22Rv1 (cell line): ENCODE data around the gene MAP2.

Experiments used
- H3K27ac ChIP-seq: fragments of 450-650 bp; 2 replicates; pipeline ENCODE4 v1.5.1; 2017
- ZFX ChIP-seq: fragments of 450-650 bp; IDR thresholded peaks from 2 replicates; pipeline ENCODE4 v1.6.1; 2017; ENCODE audit warnings: antibody characterized with exemption, borderline replicate concordance
- TF ChIP-seq, protein P1 (sequence below): fragments of 450-650 bp; IDR thresholded peaks from 2 replicates; pipeline ENCODE4 v1.5.1; 2017; ENCODE audit warnings: mild to moderate bottlenecking

MAP2 gene

GRCh38 chr2:209533391-209533790 is 109.5 kb downstream of the MAP2 start:
- TF ChIP-seq, protein P1, sequence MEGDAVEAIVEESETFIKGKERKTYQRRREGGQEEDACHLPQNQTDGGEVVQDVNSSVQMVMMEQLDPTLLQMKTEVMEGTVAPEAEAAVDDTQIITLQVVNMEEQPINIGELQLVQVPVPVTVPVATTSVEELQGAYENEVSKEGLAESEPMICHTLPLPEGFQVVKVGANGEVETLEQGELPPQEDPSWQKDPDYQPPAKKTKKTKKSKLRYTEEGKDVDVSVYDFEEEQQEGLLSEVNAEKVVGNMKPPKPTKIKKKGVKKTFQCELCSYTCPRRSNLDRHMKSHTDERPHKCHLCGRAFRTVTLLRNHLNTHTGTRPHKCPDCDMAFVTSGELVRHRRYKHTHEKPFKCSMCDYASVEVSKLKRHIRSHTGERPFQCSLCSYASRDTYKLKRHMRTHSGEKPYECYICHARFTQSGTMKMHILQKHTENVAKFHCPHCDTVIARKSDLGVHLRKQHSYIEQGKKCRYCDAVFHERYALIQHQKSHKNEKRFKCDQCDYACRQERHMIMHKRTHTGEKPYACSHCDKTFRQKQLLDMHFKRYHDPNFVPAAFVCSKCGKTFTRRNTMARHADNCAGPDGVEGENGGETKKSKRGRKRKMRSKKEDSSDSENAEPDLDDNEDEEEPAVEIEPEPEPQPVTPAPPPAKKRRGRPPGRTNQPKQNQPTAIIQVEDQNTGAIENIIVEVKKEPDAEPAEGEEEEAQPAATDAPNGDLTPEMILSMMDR, result no peak
- TF ChIP-seq ZFX, result no peak
- H3K27ac ChIP-seq, result no peak overlapping the region

GRCh38 chr2:209534228-209534627 is 110.4 kb downstream of the MAP2 start:
- no peak overlapping the region for H3K27ac ChIP-seq
- TF ChIP-seq, protein P1, result no peak
- no peak for TF ChIP-seq ZFX

DNA sequence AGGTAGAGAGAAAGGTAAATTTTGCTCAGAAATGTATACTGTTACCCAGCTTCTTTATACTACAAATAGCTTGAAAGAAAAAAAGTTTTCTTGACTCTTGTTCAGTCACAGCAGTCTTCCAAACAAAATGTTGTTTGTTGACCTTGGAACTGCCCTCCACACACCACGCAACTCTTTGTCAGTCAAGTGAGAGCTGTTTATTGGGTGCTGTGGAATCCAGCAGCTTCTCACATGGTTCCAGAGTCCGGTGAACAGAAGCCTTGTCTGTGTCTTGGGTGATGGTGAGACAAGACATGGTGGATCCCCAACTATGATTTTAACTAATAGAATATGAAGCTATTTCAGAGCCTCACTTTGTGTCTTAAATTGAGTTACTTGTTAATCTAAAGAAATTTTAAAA is 112.5 kb downstream of the MAP2 start:
- TF ChIP-seq ZFX, result no peak
- TF ChIP-seq, protein P1, result no peak
- no peak overlapping the region for H3K27ac ChIP-seq

GRCh38 chr2:209547726-209548125 is 123.9 kb downstream of the MAP2 start:
- H3K27ac ChIP-seq, result no peak overlapping the region
- TF ChIP-seq ZFX, result no peak
- TF ChIP-seq, protein P1, result no peak

- no peak for TF ChIP-seq ZFX
- TF ChIP-seq, protein P1, result no peak
- H3K27ac ChIP-seq, result no peak overlapping the region
Observed at GRCh38 chr2:209549589-209549988, 125.7 kb downstream of the MAP2 start.

GRCh38 chr2:209553913-209554312 is 130.1 kb downstream of the MAP2 start:
- no peak overlapping the region for H3K27ac ChIP-seq
- TF ChIP-seq, protein P1, result no peak
- no peak for TF ChIP-seq ZFX

GRCh38 chr2:209556354-209556961 is 132.6 kb downstream of the MAP2 start:
- H3K27ac ChIP-seq, result no peak overlapping the region
- TF ChIP-seq, protein P1, result peak; percentile 66
- no peak for TF ChIP-seq ZFX
